Stimulated activated CD4-positive, alpha-beta T cell treated with anti-CD3 and anti-CD28 coated beads, Interleukin-15, amount 100 ng/mL, for 1 hour (primary cell): Measurements from ENCODE around the gene CD34.
"Not testable (repeated sequence)": the region's sequence is repeated elsewhere in the genome, so short reads cannot be mapped to it uniquely, and the experiment has no call there.

Source experiments
- DNase-seq, 2 donors: peaks; one replicate each; pipeline ENCODE4 v3.0.0-alpha.2; 2020; ENCODE audit warnings: low read depth in 1 of 2, low spot score in 1 of 2

The CD34 gene

DNA sequence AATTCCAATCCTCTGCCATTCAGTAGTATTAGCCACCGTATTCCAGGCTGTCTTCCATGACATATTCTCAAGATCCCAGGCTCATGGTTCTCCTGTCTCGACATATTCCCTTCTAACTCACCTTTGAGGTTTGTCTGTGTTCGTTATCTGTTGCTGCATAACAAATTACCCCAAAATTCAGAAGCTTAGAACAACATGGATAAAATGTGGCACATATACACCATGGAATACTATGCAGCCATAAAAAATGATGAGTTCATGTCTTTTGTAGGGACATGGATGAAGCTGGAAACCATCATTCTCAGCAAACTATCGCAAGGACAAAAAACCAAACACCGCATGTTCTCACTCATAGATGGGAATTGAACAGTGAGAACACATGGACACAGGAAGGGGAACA lies 33.0 kb downstream of the CD34 start:
- not testable (repeated sequence) for DNase-seq

DNA sequence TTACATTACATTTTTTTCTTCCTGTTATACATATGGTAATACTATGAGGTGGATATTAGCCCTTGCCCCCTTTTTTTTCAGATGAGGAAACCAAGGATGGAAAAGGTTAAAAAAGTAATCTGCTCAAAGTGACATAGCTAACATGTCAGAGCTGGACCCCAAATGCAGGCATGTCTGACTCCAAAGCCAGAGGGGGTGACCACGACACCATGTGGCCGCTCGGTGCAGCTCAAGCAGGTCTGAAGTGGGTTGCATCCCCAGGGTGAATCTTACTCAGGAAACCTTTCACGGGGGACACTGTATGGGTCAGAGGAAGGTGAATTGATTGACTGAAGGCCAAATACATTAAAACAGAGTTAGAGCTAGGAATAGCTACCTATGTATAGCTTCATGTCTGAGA lies 34.8 kb downstream of the CD34 start:
- no peak for DNase-seq

DNA sequence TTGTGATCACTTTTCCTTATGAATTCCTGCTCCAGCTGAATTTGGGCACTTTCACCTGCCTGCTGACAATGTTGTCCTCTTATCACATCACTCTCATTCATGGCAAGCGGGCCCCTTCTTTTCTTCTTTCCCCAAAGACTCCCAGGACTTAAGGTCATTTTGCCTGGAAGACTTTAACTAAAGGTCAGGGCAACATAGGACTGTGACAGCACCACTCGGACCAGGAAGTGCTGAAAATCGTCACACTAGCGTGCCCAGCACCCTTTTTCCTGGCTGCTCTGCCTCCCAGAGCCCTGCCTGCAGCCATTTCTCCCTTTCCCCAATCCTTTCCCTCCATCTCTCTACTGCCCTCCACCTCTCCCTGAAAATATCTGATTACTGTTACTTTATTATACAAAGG lies 35.4 kb downstream of the CD34 start:
- DNase-seq = no peak

DNA sequence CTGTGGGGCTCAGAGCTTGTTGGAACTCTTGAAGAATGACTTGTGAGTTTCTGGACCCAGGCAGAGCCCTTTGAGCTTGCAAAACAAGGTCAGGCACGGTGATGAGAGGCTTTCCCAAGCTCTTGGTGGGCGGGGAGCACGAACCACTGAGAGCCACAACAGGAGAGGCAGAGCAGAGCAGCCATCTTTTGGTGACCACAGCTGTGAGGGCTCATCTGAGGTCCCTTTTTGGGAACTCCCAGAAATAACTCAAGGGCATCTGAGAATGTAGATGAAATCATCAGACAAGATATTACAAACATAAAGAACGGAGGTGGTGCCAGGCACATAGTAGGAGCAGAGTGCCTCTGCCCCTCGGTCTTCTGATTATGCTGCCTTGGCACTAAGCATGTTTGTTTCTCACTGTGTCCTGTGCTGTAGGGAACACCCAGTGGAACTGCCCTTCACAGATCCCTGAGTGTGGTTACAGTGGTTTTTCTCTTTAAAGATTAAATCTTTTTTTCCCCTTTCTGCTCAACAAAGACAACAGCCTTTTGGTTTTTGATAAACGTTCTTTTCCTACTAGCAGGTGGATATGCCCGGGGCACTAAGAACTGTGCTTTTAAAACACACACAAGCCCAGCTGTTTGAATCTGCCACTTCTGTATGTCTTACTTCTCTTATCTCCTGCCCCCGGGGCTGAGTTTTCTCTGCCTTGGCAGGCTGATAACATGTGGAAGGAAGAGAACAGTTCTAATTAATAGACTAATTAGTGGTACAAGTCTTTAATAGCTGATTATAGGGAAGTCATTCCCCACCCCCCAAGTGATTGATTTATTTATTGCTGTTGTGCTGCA lies 37.7 kb downstream of the CD34 start:
- DNase-seq = no peak

DNA sequence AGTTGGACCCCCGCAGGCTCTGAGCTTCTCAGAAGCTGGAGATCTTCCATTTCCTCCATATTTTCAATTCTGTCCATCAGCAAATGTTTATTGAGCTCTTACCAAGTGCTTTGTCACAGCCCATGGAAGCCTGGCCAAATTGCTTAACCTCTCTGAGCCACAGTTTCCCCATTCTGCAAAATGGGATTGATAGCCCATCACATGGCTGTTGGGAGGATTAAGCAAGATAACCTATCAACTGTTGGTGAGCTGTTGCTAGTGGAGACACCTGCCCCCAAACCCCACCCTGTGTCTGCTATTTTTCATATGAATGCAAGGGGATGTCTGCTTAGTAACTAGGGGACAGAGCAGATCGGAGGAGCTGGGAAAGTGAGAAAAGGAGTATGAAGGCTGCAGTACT lies 38.3 kb downstream of the CD34 start:
- no peak for DNase-seq

DNA sequence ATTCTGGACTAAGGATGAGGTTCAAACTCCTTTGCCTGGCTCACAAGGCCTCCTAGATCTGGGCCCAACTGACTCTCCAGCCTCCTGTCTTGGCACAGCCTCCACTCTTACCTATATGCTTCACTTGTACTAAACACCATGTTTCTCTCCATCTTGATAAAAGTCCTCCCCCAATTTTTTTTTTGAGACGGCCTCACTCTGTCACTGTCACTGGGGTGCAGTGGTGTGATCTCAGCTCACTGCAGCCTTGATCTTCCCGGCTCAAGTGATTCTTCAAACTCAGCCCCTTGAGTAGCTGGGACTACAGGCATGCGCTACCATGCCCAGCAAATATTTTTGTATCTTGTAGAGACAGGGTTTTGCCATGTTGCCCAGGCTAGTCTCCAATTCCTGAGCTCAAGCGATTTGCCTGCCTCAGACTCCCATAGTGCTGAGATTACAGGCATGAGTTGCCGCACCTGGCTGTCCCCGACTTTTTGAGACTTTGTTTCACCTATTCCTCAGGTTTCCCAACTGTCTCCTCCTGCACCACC lies 39.7 kb downstream of the CD34 start:
- DNase-seq = no peak

DNA sequence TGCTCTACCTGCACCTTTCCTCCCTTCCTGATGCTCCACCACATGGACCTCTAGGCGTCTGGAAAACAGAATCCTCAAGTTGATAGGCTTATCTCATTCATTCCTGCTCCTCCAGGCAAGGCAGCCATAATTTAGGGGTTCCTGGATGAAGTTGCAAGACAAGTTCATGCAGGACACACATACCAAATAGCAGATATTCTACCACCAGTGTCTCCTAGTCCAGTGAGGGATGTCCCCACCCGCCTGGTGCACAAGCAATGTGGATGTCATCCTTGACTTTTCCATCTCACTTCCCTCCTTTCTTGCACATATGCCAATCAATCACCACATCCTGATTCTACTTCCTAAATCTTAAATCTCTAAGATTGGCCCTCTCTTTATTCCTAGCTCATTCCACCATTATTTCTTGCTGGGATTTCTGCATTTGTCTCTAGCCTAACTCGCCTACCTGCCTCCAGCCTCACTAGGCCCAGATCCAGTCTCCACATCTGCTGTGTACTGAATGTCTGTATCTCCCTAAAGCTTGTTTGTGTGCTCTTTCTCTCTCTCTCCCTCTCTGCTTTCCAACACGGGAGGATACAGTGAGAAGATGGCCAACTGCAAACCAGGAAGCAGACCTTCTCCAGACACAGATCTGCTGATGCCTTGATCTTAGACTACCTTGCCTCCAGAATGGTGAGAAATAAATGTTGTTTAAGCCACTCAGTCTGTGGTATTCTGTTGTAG lies 40.5 kb downstream of the CD34 start:
- no peak for DNase-seq

DNA sequence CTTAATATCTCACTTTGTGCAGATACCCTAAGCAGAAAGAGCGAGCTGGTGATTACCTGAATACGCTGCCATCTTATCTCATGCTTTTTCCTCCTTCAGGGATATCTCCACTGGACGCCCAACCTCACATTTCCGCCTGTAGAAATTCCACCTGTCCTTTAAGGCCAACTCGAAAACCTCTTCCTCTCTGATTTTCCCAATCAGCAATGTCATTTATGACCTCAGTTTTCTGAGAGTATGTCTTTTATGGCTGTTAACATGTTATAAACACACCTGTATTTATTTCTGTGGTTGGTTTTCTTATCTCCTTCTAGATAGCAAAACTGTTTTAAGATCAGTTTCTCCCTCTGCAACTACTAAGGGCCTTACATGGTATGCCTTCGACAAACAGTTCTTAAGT lies 41.1 kb downstream of the CD34 start:
- no peak for DNase-seq

DNA sequence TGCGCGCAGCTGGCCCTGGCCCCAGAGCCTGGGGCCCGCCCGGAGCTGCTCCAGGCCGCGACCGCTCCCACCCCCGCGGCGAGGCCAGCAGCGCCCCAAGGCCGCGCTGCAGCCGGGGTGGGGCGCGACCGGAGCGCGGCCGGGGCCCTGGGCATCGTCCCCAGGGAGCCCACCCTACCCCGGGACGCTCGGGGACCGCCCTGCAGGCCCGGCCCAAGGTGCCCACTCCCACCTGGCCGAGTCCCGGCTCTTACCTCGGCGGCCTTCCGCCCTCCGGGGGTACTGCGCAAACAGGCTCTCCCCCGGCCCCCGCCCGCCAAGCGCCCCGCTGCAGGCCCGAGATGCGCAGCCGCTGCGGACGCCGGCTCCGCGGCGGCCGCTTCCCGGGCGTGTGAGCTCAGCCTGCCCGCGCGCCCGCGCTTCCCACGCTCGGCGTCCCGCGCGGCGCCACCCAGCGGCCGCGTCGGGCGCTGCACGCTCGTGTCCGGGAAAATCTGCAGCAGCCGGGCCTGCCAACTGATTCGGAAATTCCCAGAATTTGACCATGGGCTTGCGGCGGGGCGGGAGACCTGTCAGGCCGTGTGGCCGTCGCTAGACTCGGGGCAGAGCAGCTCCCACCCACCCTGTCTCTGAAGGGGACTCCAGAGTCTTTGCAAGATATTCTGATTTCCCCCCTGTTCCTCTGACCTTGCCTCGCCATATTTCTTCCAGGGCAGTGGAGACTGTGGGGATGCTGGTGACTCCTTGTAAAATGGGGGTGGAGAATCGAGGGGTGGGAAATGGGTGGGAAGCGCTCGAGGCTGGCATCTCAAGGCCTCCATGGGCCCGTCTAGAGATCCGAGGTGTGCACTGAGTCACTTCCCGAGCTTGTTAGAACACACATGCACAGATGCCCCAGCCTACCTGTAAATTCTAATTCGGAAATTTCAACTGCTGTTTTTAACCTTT lies 41.9 kb downstream of the CD34 start:
- DNase-seq = peak; percentile 59 to 65

DNA sequence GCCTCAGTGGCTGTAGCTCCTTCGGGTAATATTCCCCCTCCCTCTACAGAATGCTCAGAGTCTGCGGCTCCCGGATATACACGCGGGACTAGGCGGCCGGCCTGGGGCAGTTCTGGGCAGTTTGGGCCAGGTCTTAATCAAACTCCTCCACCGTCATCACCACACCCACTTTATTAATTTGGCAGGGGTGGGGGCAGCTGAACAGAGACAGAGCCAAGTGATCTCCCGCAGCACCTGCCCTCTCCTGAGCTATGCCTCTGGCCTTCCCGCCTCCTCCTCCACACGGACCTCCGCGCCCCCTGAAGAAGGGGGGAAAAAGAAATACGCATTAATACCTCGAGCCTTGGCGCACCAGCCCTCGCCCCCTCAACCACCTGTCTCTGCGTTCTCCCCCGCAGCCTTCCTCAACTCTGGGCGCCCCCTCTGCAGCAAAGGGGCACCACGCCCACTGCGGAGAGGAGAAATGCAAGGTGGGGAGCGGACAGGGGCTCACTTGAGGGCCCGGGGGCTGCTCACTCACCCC lies 42.6 kb downstream of the CD34 start:
- no peak for DNase-seq

DNA sequence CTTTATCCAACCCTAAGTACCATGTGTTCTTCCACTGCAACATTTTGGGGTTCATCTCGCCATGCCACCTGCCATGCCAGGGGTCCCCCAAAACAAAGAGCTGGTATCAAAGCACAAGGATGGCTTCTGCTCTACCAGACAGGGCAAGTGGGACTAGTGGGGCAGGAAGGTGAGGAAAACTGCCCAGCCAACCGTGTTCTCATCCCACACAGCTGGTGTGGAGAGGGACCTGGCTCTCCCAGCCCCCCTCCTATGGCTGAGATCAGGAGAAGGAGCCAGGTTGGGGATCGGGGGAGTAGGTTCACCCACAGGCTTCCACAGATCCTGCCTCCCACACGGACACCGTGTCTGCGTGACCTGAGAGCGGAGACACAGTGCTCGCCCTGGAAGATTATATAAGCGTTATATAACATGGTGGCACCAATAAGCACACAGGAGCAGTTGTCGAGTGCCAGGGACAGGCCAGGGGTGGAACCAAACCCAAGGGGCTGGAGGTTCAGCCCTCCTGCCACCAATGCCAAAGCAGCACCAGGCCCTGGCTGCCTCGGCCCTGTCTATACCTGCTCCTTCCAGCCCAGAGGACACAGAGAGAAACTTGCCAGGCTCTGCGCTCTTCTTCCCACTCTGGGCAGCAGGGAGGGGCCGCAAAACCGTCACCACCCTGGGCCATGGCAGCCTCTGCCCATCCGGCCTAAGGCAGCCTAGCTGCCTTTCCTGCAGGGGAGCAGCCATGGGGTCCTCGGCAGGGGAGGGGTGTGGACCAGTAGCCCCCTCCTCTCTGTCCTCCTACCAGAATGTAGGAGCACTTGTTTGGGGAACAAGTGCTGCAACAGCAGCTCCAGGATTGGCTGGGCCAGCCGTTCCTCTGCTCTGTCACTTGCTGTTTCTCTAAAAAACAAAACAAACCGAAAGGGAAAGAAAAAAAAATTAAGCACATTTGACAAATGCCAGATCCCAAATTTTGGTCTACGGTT lies 43.5 kb downstream of the CD34 start:
- no peak for DNase-seq

DNA sequence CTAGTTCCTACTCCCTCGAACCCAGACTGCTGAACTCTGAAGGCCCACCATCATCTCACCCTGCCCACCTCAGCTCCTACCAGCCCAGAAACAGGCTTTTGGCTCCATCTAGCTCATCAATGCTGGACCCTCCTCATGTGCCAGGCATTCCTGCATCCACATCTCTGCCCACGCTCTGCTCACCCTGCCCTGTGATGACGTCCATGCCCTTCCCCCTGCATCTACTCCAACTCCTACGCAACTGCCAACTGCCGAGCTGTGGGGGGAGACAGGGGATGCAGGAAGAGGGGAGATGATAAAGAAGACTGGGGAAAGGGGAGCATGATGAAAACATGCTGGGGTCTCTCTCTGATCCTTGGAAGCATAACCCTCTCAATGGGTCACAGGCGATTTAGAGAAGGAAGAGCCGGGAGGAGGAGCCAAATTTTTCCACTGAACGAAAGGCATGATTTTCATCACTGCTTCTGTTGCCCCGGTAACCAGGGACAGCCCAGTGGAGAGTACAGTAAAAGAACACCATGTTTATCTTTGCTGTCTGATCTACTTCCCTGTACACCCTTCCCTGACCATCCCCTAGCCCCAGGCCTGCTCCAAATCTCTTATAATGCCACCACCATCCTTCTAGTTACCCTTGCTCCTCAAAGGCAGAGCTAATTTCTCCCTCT lies 44.3 kb downstream of the CD34 start:
- DNase-seq = no peak

DNA sequence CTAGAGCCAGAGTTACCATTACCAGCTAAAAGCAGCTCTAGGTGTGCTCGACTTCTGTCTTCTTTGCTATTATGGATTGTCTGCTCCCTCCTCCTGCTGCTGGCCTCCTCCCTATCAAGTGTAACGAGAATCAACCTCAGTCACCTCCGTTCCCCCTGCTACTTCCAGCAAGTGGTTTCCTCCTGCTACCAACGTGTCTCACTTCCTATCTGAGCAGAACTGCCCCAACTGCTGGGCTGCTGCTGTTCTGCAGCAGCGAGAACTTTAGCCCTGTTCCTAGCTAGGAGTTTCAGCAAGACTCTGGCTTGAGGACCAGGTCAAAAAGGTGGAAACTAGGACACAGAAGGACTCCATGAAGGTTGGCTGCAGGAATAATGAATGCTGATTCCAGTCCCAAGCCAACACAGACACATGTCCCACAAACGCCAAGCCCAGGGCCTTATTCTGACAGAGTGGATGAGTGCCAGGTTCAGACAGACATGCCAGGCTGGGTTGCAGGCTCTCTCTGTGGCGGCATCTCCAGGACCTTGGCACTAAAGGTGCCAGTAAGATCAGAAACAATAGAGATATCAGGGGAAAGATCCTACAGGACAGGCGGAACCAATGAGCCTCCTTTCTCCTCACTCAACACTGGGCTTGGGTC lies 46.9 kb downstream of the CD34 start:
- DNase-seq = no peak

DNA sequence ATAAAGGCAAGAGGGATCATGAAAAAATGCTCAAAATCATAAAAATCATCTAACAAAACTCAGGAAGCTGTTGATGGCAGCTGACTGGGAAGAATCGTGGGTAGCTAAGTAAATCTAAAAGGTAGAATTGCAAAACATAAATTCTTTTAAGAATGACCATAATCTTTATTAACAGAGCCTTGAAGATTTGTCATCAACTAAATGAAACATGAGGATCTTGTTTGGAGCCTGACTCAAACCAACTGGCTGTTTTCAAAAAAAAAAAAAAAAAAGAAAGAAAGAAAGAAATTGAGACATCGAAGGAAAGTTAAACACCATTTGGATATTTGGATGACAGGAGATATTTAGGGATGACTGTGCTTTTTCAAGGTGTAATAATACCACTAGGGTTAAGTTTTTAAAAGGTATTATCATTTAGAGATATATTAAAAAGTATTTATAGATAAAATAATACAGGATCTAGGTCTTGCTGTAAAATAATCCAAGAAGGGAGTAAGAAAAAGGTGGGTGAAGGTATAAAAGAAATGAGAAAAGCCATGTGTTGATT lies 48.6 kb downstream of the CD34 start:
- no peak for DNase-seq

DNA sequence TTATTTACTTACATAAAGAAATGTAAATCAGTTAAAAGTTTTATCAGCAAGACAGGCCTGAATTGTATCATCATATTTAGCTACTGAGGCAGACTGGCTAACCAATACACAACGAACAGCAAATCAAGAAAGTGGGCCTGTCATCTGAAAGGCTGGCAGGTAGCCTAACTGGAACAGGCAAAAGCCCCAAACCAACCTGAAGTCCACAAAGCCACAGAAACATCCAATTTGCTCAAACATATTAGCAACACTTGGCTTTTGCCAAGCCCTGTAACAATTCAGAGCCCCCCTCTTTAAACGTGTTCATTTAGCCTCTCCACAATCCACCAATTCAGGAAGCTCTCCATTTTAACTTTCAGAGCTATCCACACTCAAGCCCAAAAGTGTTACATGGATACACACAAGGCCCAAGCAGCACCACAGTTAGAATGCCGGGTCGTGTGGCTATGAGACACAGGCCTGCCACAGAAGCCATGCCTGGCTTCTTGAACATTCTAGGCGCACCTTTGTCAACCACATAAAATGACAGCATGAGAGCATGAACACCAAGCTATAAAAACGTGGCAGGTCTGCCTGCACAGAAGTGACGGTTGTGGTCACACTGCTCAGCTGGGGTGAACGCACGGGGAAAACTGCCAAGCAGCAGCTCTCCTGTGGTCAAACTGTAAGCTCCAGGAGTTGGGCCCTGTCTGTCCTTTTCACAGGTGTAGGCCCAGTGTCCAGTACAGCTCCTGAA lies 49.3 kb downstream of the CD34 start:
- DNase-seq = no peak

DNA sequence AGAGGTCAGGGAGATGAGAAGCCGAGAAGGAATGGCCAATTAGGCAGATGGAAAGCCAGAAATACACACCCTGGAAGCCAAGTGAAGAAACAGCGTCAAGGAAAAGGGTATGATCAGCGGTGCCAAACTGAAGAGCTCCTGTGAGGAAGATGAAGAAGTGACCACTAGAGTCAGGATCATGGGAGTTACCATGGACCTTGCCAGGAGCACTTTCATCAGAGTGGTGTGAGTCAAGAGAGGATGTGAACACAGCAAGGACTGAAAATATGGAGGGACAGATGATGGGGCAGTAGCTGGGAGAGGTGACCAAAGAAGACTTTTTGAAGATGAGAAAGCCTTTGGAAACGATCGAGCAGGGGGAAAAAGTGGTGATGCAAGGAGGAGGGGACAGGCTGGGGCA lies 50.4 kb downstream of the CD34 start:
- no peak for DNase-seq

DNA sequence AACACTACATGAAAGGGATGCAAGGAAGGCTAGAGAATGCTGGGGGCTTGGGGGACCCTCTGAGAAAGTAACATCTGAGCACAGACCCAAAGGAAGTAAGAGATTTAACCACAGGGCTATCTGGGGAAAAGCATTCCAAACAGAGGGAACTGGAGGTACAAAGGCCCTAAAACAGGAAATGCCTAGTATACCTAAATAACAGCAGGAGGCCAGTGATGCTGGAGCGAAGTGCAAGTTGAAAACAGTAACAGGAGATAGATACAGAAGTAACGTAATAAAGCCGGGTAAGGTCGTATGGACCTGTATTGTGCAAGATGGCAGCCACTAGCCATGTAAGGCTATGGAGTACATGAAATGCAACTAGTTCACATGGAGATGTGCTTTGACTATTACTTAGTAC lies 52.1 kb downstream of the CD34 start:
- DNase-seq = no peak

DNA sequence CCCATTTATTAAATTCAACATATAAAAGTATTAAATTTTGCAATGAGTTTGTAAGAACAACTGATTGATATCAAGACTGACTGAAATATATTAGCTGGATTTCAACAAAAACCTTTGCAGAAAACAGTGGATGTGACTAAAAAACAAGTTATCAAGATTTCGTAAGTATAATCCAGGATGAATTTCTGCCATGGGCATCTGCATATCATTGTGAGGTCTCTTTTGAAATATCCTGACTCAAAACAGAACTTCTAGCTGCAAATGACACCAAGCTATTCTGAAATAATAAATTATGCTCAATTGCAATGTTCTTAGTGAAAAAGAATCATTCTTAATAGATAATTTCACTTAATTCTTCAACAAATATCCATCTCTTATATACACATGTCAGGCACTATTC lies 52.6 kb downstream of the CD34 start:
- no peak for DNase-seq
